Vagina (tissue), 2 donors: ENCODE results near the gene RYR3.

Experiments used
- CTCF ChIP-seq, 3 experiments: fragments of 450-650 bp in 2 of 3; fragments of 200-600 bp in 1 of 3; sonication (generic) in 1 of 3; IDR thresholded peaks; one replicate each; pipeline ENCODE4 v1.5.1; 2017 to 2019; ENCODE audit warnings: antibody characterized with exemption in 3 of 3, mild to moderate bottlenecking in 2 of 3, moderate library complexity in 2 of 3
- POLR2A ChIP-seq, 2 donors: fragments of 450-650 bp; IDR thresholded peaks; one replicate each; pipeline ENCODE4 v1.6.1; 2017; ENCODE audit warnings: antibody characterized with exemption in 2 of 2, mild to moderate bottlenecking in 2 of 2, moderate library complexity in 2 of 2

GRCh38 chr15:33539825-33540573 lies 229.2 kb downstream of the RYR3 start:
- no peak for TF ChIP-seq CTCF (IDR thresholded peaks at IDR 0.05)
- TF ChIP-seq POLR2A (IDR thresholded peaks at IDR 0.05) = no peak
